ENCODE results near the gene PTH2R.
"Not testable (repeated sequence)": the region's sequence is repeated elsewhere in the genome, so short reads cannot be mapped to it uniquely, and the experiment has no call there.

DNA sequence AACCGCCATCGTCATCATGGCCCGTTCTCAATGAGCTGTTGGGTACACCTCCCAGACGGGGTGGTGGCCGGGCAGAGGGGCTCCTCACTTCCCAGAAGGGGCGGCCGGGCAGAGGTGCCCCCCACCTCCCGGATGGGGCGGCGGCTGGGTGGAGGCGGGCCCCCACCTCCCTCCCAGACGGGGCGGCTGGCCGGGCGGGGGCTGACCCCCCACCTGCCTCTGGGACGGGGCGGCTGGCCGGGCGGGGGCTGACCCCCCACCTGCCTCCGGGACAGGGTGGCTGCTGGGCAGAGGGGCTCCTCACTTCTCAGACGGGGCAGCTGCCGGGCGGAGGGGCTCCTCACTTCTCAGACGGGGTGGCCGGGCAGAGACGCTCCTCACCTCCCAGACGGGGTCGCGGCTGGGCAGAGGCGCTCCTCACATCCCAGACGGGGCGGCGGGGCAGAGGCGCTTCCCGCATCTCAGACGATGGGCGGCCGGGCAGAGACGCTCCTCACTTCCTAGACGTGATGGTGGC is 29.2 kb upstream of the PTH2R start:
- TF ChIP-seq, protein P1, sequence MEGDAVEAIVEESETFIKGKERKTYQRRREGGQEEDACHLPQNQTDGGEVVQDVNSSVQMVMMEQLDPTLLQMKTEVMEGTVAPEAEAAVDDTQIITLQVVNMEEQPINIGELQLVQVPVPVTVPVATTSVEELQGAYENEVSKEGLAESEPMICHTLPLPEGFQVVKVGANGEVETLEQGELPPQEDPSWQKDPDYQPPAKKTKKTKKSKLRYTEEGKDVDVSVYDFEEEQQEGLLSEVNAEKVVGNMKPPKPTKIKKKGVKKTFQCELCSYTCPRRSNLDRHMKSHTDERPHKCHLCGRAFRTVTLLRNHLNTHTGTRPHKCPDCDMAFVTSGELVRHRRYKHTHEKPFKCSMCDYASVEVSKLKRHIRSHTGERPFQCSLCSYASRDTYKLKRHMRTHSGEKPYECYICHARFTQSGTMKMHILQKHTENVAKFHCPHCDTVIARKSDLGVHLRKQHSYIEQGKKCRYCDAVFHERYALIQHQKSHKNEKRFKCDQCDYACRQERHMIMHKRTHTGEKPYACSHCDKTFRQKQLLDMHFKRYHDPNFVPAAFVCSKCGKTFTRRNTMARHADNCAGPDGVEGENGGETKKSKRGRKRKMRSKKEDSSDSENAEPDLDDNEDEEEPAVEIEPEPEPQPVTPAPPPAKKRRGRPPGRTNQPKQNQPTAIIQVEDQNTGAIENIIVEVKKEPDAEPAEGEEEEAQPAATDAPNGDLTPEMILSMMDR (optimal IDR thresholded peaks at IDR 0.05 in 1 of 3, IDR thresholded peaks at IDR 0.05 in 1 of 3, conservative IDR thresholded peaks at IDR 0.05 in 1 of 3; ENCODE audit: extremely low read depth in 1 of 3, insufficient read depth in 2 of 3, low read length in 3 of 3), result not testable (repeated sequence)
- not testable (repeated sequence) for TF ChIP-seq EZH2 (IDR thresholded peaks at IDR 0.05; ENCODE audit: low read length)

Measured in keratinocyte (primary cell).